Stimulated activated CD8-positive, alpha-beta memory T cell treated with anti-CD3 and anti-CD28 coated beads, Interleukin-2, amount 100 ng/mL, for 48 hours (primary cell): ENCODE results near the gene TRAP1.
A peak's percentile ranks its signal among the peaks of the same experiment; 100 is the strongest.

Experiments used
- DNase-seq, 2 donors: peaks; one replicate each; pipeline ENCODE4 v3.0.0-alpha.2; 2020; ENCODE audit warnings: low read depth in 2 of 2

The TRAP1 gene

DNA sequence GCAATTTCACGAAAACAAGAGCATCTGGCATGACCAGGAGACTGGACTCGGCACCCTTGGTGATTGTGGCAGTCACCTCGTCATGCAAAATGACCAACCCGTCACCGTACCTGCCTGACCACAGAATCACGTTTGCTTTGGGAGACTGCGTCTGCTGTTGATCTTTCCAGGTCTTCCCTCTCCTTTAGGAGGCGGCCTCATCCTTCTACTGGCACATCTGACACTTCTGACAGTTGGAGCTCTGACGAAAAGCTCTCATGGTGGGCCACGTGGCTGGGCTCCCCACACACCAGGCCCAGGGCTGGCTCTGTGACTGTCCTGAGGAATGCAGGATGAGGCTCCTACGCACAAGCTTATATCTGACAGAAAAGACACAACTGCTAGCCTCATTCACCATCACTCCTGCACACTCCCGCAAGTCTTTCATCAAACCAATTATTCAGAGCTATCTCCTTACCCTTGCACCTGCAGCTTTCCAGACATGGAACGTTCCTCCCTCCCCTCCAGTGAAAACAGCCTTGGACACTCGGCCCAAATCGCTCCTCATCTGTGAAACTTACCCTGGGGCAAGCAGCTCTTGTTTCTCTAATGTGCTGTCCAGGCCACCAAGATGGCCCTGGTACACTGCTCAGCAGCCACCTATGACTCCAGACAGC lies 3.6 kb downstream of the TRAP1 start:
- no peak for DNase-seq

- DNase-seq: no peak
These were observed 4.4 kb downstream of the TRAP1 start for GRCh38 chr16:3712861-3713372.

DNA sequence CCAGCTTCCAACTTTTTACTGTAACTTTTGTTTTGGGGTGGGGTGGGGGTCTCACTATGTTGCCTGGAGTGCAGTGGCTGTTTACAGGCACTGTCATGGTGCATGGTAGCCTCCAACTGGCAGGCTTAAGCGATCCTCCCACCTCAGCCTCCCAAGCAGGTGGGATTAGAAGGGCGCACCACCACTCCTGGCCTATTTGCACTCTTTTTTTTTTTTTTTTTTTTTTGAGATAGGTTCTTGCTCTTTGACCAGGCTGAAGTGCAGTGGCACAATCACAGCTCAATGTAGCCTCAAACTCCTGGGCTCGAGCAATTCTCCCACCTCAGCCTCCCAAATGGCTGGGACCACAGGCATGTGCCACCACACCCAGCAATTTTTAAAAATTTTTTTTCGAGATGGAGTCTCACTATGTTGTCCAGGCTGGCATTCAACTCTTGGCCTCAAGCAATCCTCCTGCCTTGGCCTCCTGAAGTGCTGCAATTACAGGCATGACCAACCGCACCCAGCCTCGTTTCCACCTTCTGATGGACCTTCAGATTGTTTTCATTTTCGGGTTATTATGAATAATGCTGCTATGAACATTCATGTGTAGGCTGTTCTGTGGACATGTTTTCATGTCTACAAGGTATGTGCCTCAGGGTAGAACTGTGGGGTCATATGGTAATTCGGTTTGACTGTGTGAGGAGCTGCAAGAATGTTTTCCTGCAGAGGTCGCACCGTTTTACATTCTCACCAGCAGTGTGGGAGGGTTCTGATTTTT lies 10.9 kb downstream of the TRAP1 start:
- DNase-seq: no peak

GRCh38 chr16:3702082-3702481 lies 15.2 kb downstream of the TRAP1 start:
- no peak for DNase-seq

- no peak for DNase-seq
These were observed 15.8 kb downstream of the TRAP1 start for GRCh38 chr16:3701531-3701930.

GRCh38 chr16:3698941-3699340 lies 18.4 kb downstream of the TRAP1 start:
- no peak for DNase-seq

DNA sequence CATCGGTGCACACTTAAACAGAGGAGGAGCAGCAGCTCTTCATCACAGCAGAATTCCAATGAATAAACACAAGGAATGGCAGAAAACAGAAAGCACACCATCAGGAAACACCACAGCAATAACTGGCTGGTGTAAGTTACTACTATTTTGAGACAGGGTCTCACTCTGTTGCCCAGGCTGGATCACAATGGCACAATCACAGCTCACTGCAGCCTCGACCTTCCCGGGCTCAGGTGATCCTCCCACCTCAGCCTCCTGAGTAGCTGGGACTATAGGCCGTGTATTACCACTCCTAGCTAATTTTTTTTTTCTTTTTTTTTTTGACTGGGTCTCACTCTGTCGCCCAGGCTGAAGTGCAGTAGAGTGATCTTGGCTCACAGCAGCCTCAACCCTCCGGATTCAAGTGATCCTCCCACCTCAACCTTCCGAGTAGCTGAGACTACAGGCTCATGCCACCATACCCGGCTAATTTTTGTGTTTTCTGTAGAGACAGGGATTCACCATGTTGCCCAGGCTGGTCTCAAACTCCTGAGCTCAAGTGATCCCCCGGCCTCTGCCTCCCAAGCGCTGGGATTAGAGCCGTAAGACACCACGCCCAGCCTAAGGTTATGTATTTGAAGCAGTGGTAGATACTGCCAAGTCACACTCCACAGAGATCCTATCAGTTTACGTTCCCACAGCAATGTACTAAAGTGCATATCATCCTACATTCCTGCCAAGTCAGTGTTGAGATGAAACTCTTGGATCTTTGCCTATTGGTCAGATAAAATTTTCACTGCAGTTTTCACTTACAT lies 20.7 kb downstream of the TRAP1 start:
- no peak for DNase-seq

DNA sequence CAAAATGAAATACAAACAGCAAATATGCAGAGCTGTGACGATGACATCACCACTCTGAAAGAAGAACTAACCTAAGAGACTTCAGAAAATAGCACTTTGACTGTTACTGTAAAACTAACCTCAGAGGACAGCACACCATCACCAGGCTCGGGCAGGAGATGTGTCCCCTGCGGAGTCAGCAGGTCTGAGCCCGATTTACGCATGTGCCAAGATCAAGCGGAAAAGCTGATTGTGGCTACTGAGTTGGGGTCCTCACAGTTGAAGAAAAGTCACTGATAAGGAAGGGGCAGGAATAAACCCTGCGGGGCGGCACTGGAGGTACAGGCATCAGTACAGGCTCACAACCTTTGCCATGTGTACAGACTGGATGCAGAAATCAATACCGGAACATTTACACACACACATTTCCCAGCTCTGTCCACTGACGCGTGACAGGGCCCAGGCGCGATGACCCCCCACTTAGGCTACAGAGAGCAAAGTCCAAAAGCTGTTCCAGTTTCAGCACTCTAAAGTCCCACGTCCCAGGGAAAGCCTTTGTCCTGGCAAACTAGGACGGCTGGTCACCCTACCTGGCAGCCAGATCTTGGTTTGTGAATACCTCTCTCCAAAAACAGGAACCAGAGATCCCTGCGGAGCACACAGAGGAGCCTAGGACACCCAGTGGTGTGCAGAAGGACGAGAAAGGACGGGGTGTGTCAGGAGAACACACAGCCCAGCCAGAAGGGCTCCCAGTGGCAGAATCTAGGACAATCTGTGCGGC lies 21.5 kb downstream of the TRAP1 start:
- DNase-seq: no peak

GRCh38 chr16:3694051-3694450 lies 23.3 kb downstream of the TRAP1 start:
- DNase-seq: no peak

DNA sequence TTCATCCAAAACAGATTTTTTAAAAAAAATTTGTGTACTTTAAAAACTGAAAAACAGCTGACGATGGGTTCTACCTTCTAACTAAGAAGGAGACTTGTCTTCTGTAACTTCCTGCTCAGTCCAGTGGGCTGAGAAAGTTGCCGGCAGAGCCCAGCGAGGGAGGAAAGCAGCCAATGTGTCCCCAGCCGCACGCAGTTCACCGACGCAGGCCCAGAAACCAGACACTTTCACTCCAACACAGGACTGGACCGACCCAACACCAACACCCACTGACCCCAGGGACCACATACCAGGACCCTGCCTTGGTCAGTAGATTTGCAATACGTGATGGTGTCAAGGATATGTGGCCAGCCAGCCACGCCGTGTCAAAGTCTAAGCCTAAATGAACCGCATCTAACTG lies 25.6 kb downstream of the TRAP1 start:
- DNase-seq: no peak

DNA sequence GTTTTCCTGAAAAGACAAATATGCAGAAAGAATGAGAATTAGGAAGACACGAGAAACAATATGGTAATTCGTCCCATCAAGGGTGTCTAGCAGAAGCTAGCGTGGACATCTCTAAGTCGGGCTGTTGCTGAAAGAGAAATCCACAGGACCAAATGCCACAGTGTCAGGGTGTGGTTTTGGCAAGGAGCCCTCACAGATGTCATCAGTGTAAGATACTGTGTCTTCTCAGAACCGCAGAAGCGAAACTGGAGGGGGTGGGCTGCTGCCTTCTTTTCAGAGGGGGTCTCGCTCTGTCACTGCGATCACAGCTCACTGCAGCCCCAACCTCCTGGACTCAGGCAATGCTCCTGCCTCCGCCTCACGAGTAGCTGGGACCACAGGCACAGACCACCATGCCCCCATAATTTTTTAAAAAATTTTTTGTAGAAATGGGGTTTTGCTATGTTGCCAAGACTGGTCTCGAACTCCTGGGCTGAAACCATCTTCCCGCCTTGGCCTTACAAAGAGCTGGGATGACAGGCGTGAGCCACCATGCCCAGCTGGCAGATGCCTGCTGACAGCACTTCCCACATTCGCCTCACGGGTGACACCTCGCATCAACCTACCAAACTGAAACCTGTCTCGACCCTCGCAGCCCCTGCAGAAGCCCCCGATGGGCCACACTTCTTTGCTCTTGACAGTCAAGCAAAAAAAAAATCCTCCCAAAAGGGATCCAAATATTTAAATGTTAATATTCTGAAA lies 26.2 kb downstream of the TRAP1 start:
- DNase-seq: no peak

GRCh38 chr16:3690470-3690928 lies 26.8 kb downstream of the TRAP1 start:
- DNase-seq: peak; percentile 74 to 75

DNA sequence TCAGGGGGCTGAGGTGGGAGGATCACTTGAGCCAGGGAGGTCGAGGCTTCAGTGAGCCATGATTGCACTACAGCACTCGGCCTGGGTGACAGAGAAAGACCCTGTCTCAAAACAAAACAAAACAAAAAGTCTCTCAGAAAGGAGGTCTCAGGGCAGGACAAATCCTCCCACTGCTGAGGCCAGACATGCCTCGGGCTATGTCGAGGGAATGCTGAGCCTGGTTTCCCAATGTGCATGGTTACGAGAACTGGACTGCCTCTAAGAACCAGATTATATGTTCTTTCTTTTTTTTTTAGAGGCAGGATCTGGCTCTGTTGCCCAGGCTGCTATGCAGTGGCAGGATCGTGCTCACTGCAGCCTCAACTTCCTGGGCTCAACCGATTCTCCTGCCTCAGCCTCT lies 27.6 kb downstream of the TRAP1 start:
- DNase-seq: no peak

GRCh38 chr16:3687792-3688191 lies 29.5 kb downstream of the TRAP1 start:
- no peak for DNase-seq

GRCh38 chr16:3687021-3687420 lies 30.3 kb downstream of the TRAP1 start:
- DNase-seq: no peak

DNA sequence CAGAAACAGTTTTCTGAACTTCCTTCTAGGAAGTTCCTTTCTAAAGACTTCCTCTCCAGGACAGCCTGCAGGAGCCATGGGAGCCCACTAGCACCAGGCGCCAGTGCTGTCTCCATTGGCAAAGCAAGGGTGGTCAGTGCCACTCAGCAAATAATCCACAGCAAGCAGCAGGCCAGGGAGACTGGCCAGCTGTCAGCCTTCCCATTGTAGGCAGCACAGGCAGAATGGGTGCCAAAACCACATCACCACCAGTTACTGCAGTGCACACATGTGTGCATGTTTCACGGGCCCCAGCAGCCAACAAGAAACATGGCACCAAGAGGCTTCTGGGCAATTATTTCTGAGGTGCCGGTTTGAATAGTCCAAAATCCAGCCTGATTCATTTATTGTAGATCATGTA lies 36.1 kb downstream of the TRAP1 start:
- no peak for DNase-seq

DNA sequence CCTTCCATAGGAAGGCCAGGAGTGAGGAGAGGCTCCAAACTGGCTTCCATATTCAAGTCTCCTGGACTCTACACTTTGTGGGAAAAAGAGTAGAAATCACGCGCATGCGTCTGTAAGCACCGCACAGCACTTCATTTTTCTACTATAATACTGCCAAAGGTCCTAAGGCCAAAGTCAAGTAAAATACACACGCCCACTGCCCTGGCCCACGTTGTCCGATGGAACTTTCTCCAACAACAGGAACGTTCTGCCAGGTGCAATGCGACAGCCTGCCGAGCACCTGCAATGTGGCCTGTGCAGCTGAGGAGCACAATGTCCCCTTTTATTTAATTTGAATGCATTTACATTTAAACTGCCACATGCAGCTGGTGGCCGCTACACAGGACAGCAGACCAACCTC lies 39.3 kb downstream of the TRAP1 start:
- DNase-seq: no peak

- no peak for DNase-seq
These were observed 41.7 kb downstream of the TRAP1 start for GRCh38 chr16:3675601-3676130.

GRCh38 chr16:3674513-3675295 lies 42.6 kb downstream of the TRAP1 start:
- DNase-seq: no peak
